NCI-H446 (cell line): Measurements from ENCODE around the gene ATP8A2.
"Not testable (repeated sequence)": the region's sequence is repeated elsewhere in the genome, so short reads cannot be mapped to it uniquely, and the experiment has no call there.

Source experiments
- DNase-seq, 2 experiments: peaks; one replicate each; lab custom pipeline; 2025; lab: John Stamatoyannopoulos, UW

ATP8A2 gene

DNA sequence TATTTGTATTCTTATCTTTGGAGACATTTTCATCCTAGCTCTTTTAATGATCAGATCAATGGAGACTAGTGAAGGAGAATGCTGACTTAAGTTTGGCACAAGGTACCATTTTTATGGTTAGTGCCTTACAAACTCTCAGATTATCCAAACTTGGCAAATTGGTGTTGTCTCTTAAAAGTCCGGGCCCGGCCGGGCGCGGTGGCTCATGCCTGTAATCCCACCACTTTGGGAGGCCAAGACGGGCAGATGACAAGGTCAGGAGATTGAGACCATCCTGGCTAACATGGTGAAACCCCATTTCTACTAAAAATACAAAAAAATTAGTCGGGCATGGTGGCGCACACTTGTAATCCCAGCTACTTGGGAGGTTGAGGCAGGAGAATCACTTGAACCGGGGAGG, 177.2 kb downstream of the ATP8A2 start:
- not testable (repeated sequence) for DNase-seq

DNA sequence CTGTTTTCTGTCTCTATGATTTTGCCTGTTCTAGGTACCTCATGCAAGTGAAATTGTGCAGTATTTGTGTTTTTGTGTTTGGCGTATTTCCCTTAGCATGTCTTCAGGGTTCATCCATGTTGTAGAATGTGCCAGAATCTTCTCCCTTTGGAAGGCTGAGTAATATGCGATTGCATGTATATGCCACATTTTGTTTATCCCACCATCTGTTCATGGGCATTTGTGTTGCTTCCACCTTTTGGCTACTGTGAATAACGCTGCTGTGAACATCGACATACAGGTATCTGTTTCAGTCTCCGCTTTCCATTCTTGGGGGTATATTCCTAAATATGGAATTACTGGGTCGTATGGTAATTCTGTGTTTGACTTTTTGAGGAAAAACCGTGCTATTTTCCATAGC, 190.0 kb downstream of the ATP8A2 start:
- no peak for DNase-seq

DNA sequence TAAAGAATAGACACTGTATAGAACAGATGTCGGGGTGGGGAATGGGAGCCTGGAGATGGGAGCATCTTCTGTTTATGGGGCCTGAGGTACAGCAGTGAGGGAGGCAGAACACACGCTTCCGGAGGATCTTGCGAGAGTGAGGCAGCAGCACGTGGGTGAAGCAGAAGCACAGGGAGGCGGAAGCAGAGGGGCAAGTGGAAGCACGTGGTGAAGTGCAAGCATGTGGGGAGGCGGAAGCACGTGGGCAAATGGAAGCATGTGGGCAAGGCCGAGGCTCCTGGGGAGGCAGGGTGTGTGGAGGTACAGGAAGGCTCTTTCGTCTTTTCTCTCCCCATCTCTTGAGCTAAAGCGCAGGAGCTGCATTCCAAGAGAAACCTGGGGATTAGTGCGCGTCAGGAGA, 198.4 kb downstream of the ATP8A2 start:
- DNase-seq = no peak

GRCh38 chr13:25571237-25571636, 199.5 kb downstream of the ATP8A2 start:
- DNase-seq = no peak

GRCh38 chr13:25572171-25572570, 200.4 kb downstream of the ATP8A2 start:
- DNase-seq = not testable (repeated sequence)

DNA sequence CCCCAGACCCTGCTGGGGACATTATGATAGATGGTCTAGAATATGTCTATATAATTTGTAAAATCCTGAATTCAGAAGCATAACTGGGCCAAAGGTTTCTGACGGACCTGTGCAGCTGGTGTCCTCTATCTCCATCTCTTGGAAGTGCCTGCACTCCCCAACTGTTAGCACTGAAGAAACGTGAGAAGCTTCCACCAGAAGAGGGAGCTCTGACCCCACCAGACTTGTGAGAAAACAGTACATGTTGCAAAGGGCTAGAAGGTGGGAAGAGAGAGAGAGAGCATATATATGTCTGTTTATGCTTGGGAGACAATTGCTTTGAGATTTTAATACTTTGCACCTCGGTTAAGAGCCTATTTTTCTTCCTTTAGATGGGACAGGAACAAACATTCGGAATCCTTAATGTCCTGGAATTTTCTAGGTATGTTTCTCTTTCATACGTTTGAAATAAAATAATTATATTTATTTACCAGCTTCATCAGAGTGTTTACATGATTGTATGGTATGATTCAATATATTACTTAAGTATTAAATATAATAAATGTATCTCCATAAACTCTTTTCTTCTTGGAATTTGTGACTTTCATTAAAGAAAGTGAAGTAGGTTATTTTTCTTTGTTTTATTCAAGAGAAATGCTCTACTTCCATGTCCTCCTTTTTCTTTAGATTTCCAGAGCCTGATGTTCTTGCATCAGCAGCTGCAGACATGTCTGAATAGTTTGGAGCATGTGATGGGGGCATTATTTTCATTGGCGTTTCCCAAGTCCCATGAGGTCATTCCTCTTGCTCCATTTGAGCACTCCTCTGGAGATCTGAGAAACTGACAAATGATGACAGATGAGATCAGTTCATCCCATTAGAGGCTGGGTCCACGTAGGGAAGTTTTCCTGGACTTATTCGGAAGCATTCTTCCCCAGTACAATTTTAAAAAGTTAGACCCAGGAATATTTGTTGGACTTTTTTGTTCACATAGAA, 202.9 kb downstream of the ATP8A2 start:
- peak; percentile 63 to 74 for DNase-seq

GRCh38 chr13:25575562-25575961, 203.8 kb downstream of the ATP8A2 start:
- DNase-seq = no peak

GRCh38 chr13:25578526-25578925, 206.8 kb downstream of the ATP8A2 start:
- DNase-seq = no peak

DNA sequence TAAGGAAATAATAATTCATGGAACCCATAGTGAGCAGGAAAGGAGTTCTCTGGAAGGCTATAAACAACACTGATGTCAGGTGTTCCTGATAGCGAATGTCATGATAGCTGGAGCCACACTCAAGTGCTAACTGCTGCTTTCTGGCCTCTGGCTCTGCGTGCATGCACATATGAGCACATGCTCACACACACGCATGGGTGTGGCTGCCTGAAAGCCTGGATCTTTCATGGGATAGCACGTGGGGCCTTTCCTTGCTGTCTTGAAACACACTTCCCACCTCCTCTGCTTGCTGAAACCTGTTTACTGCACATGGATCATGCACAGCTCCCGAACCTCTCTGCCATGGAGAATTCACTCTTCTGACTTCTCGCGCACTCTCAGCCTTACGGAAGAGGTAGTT, 207.4 kb downstream of the ATP8A2 start:
- DNase-seq = no peak

GRCh38 chr13:25581351-25581750, 209.6 kb downstream of the ATP8A2 start:
- no peak for DNase-seq

GRCh38 chr13:25584087-25584486, 212.3 kb downstream of the ATP8A2 start:
- no peak for DNase-seq

DNA sequence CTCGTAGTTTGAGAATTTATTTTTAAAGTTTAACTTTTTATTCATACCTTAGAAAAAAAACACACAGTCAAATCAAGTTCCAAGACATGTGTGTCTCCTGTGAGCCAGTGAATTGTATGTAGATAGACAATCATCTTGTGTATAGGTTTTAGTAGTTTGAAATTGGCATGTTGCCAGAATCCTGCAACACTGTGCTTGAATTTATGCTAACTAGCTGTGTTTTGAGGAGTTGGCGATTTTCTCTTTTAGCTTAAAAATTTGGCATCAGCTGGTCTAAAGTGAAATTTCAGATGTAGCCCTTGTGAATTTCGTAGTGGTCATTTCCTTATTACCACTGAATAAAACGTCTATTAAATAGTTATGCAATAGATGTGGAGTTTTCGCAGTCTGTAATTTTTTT, 213.2 kb downstream of the ATP8A2 start:
- DNase-seq = no peak

DNA sequence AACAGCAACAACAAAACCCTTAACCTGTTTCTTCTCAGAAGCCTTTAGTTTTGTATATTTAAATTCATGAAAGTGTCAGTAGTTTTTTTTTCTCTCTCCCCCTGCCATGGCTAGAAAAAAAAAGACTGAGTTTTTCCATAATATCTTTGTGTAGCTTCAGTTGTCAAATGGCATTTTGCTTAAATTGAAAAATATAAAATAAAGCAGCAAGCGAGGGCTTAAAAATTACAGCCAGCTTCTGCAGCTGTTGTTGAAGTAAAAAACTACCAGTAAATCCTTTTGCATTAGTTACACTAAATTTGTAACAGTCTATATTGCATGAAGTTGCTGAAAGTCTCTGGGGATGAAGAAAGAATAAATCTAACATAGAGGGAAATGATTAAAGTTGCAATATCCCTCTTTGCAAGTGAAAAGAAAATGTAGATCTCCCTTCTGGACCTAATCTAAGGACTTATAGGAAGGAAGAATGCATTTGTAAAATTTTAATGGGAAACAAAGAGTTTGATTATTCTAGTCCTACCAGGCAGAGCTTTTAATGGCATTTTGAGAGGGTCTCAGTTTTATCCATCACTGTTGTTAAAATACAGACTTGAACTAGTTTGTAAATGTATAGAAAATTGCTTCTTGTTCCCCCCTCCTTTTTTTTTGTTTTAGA, 215.7 kb downstream of the ATP8A2 start:
- DNase-seq = no peak

DNA sequence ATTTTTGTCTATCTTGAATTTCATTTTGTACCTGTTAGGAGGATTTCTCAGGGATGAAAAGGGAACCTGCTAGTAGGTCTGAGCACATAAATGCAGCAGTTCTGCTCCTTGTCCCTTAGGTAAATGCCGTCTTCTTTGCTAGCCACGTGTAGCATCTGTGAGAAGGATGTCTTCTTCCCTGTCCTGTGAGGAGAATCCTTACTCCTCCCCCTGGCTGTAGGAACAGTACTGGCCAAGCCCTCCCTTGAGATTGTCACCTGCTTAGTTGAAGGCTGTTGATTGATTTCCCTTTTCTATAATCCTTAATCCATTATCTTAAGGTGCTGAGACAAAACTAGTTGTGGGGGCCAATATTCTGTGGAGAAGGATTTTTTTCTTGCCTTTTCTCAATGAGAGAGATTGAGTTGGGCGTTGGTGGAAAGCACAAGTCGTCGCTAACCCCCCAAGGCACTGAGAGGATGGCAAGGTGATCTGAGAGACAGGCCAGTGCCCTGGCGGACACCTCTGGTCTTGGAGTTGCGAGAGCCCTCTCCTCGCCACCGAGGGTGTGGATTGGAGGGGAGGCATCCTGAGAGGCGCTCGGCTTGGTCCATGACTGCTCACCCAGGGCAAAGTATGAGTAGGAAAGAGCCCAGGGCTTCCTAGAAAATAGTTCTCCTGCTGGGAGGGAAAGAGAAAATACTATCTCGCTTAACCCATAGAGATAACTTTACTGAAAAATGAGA, 216.7 kb downstream of the ATP8A2 start:
- no peak for DNase-seq

- DNase-seq = no peak
These were observed 226.6 kb downstream of the ATP8A2 start for GRCh38 chr13:25598421-25598820.

DNA sequence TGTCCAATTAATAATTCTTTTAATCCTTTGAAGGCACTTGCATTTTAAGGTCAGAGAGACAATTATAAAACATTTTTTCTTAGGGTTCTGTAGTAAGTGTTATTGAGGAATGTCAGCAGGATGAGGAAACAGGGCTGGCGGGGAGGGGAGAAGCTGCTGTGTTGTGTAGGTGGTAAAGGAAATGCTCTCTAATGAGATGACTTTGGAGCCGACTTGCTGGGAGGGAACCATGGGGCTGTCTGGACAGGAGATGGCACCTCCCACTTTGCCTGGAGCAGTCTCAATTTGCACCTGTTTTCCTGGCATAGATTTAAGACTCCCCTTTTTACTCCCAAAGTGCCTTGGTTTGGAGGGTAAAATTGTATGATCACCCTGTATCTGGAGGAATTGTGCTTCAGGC, 230.4 kb downstream of the ATP8A2 start:
- DNase-seq = no peak

DNA sequence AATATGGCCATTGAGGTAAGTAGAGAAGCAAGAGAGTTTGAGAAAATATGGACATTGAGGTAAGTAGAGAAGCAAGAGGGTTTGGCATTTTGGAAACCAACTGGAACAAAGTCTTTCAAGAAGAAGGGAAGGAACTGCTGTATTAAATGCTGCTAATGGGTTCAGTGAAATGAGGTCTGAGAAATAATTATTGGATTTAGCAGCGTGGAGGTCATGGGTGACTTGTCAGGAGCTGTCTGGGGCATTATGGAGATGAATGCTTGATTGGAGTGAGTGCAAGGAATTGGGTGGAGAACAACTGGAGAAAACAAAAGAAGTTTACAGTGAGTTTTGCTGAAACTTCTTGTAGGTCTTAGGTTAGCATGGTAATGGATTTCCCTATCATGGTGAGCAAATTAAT, 232.3 kb downstream of the ATP8A2 start:
- DNase-seq = no peak

DNA sequence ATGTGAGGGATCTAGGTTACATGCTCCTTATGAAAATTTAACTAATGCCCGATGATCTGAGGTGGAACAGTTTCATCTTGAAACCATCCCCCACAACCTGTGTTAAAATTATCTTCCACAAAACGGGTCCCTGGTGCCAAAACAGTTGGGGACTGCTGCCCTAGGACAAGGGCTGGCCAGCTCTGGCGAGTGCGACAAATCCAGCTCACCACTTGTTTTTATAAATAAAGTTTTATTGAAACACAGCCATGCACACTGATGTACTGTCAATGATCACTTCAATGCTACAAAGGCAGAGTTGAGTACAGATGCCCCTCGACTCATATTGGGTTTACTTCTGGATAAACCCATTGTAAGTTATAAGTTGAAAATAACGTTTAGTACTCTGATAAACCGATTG, 235.3 kb downstream of the ATP8A2 start:
- DNase-seq = no peak

DNA sequence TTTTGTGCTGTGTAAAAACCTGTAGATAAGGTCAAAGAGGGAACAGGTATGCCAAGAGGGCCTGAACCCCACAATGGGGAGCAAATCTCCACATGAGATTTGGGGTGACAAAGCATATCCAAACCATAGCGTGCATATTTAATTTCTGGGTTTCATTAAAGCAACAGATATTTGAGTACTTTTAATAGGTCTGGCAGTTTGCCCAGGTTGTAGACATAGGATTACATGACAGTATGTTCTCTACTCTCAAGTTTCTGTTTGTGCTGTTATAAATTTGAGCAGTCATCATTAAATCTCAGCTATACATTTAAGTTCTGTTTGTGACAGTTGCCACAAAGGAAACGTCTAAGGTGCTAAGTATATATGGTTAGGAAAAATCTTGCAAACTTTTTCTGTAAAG, 236.4 kb downstream of the ATP8A2 start:
- DNase-seq = peak in 1 of 2 experiments; percentile 11

DNA sequence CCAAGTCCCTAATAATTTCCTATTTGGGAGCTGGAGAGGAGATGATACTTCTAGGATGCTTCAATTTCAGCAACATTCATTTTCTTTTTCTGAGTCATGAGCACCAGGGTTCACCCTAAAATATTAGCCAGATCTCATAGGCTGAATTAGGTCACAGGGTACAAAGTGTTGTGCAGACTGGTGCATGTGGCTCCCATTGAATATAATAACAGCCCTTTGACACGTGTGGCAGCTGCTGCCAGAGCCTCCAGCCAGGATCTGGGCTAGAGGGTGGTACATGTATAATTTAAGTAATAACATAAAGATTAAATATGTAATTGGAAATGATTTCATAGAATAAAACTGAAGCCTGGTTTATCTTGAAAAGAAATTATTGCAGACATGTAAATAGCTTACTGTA, 244.9 kb downstream of the ATP8A2 start:
- DNase-seq = no peak

DNA sequence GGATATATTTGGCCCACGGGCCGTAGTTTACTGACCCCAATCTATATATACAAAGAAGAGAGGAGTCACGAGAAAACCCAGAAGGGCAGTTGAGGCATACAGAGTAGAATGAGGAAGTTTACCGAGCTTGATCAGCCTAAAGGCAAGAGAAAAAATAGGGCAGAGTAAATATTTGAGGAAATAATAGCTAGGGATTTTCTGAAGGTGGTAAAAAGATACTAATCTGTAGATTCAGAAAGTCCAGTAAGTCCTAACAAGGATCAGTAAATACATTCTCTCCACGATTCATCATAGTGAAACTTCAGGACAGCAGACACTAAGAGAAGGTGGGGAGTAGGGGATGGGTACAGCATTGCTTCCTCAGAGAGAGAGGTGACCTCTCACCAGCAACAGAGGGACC, 248.1 kb downstream of the ATP8A2 start:
- DNase-seq = no peak

- no peak for DNase-seq
These were observed 253.6 kb downstream of the ATP8A2 start for GRCh38 chr13:25625414-25625813.
